SK-N-SH treated with all-trans-retinoic acid at 6 μM for 48 hours (cell line): ENCODE results near the gene RGPD8.
"Not testable (repeated sequence)": the region's sequence is repeated elsewhere in the genome, so short reads cannot be mapped to it uniquely, and the experiment has no call there.

Source experiments
- ESRRG ChIP-seq: fragments of 250-450 bp; sonication (Bioruptor Pico); IDR thresholded peaks from 2 replicates; pipeline ENCODE4 v1.6.1; 2021; ENCODE audit warnings: mild to moderate bottlenecking
- RARB ChIP-seq: fragments of 250-450 bp; sonication (Bioruptor Pico); IDR thresholded peaks from 2 replicates; pipeline ENCODE4 v1.8.0; 2021; ENCODE audit warnings: mild to moderate bottlenecking, moderate library complexity
- SNAI2 ChIP-seq: fragments of 250-450 bp; sonication (Bioruptor Pico); IDR thresholded peaks from 2 replicates; pipeline ENCODE4 v1.5.0; 2020; ENCODE audit warnings: mild to moderate bottlenecking, moderate library complexity

GRCh38 chr2:112360055-112360454 lies 73.4 kb downstream of the RGPD8 start:
- TF ChIP-seq RARB (CRISPR knock-in tag); SNAI2; ESRRG (CRISPR knock-in tag): not testable (repeated sequence)
